Measurements from ENCODE around the gene PRICKLE3.

Gene PRICKLE3

GRCh38 chrX:49164589-49165360 lies 21.4 kb downstream of the PRICKLE3 start:
- H3K27ac ChIP-seq, result peak overlapping the region; percentile 80
- TF ChIP-seq ZFX (IDR thresholded peaks at IDR 0.05; ENCODE audit: borderline replicate concordance) (no peak), CTCF (IDR thresholded peaks at IDR 0.05) (no peak)

GRCh38 chrX:49163555-49164419 lies 22.4 kb downstream of the PRICKLE3 start:
- peak overlapping the region; percentile 80 for H3K27ac ChIP-seq
- no peak for TF ChIP-seq ZFX (IDR thresholded peaks at IDR 0.05; ENCODE audit: borderline replicate concordance)
- peak; percentile 83 for TF ChIP-seq CTCF (IDR thresholded peaks at IDR 0.05)

GRCh38 chrX:49162620-49163019 lies 23.6 kb downstream of the PRICKLE3 start, which contains the start of gene MAGIX:
Gene MAGIX (plus strand): TSS chrX:49162758. CDS start chrX:49162890, 132 bp downstream.
- no peak for TF ChIP-seq ZFX (IDR thresholded peaks at IDR 0.05; ENCODE audit: borderline replicate concordance)
- no peak for TF ChIP-seq CTCF (IDR thresholded peaks at IDR 0.05)
- peak within 1 kb of the TSS; percentile 80 for H3K27ac ChIP-seq

GRCh38 chrX:49161632-49162031 lies 24.5 kb downstream of the PRICKLE3 start:
- TF ChIP-seq ZFX (IDR thresholded peaks at IDR 0.05; ENCODE audit: borderline replicate concordance), result no peak
- no peak for TF ChIP-seq CTCF (IDR thresholded peaks at IDR 0.05)

GRCh38 chrX:49160908-49161307 lies 25.3 kb downstream of the PRICKLE3 start:
- no peak for TF ChIP-seq CTCF (IDR thresholded peaks at IDR 0.05)
- TF ChIP-seq ZFX (IDR thresholded peaks at IDR 0.05; ENCODE audit: borderline replicate concordance), result no peak
- H3K27ac ChIP-seq, result no peak overlapping the region

More at GRCh38 chrX:49161632-49162031, 24.5 kb downstream of the PRICKLE3 start:
- no peak overlapping the region for H3K27ac ChIP-seq

GRCh38 chrX:49157194-49157593 lies 29.0 kb downstream of the PRICKLE3 start:
- TF ChIP-seq ZFX (IDR thresholded peaks at IDR 0.05; ENCODE audit: borderline replicate concordance) (no peak), CTCF (IDR thresholded peaks at IDR 0.05) (no peak)
- H3K27ac ChIP-seq, result no peak overlapping the region
